GM23248 (cell line): ENCODE measurements around the gene OPCML.

ENCODE experiments used
- EZH2 ChIP-seq: fragments of 200-600 bp; sonication (generic); IDR thresholded peaks from 2 replicates; pipeline ENCODE4 v1.6.1; 2018; ENCODE audit warnings: antibody characterized with exemption, mild to moderate bottlenecking; ENCODE audit not compliant: insufficient read depth, poor library complexity, severe bottlenecking
- EZH2phosphoT487 ChIP-seq: fragments of 200-600 bp; sonication (generic); IDR thresholded peaks from 2 replicates; pipeline ENCODE4 v1.6.1; 2018; ENCODE audit warnings: antibody characterized with exemption, moderate library complexity, mild to moderate bottlenecking, low read depth; ENCODE audit not compliant: insufficient read depth

- no peak for TF ChIP-seq EZH2
- TF ChIP-seq EZH2phosphoT487, result no peak
These were observed 589.5 kb downstream of the OPCML start for GRCh38 chr11:132942611-132943356.
